DND-41 (cell line): Measurements from ENCODE around the gene ALPK3.

ENCODE experiments used
- ATAC-seq: fragments of 200-7000 bp; cut with Tn5 transposase; 3 replicates; pipeline ENCODE4 v1.9.1; 2021; ENCODE audit warnings: low read depth; ENCODE audit not compliant: insufficient read depth
- DNase-seq: peaks from one replicate; pipeline ENCODE4 v3.0.0-alpha.2; 2020
- H2AFZ ChIP-seq: 2 replicates; pipeline ENCODE4 v1.6.0; 2012; ENCODE audit warnings: low read depth, low read length
- H3K27ac ChIP-seq: 2 replicates; pipeline ENCODE4 v1.5.1; 2012; ENCODE audit warnings: low read length, inconsistent platforms
- H3K27me3 ChIP-seq: fragments of 200-600 bp; sonication (generic); 2 replicates; pipeline ENCODE4 v1.6.0; 2012; ENCODE audit warnings: low read length, mild to moderate bottlenecking, inconsistent platforms; ENCODE audit not compliant: insufficient read depth, poor library complexity
- H3K36me3 ChIP-seq: 2 replicates; pipeline ENCODE4 v1.5.1; 2012; ENCODE audit warnings: low read length, inconsistent platforms; ENCODE audit not compliant: insufficient read depth
- H3K4me1 ChIP-seq: 2 replicates; pipeline ENCODE4 v1.5.1; 2012; ENCODE audit warnings: mild to moderate bottlenecking, low read length; ENCODE audit not compliant: insufficient read depth
- H3K4me2 ChIP-seq: 2 replicates; pipeline ENCODE4 v1.6.0; 2012; ENCODE audit warnings: mild to moderate bottlenecking, moderate library complexity, low read length, inconsistent platforms; ENCODE audit not compliant: insufficient read depth
- H3K4me3 ChIP-seq, 2 experiments: fragments of 200-600 bp in 1 of 2; shearing (Covaris generic) in 1 of 2; 2 replicates each; pipeline ENCODE4 v1.5.1; 2012 to 2016; ENCODE audit warnings: inconsistent platforms in 2 of 2, low read length in 2 of 2, mild to moderate bottlenecking in 2 of 2, low read depth in 1 of 2, moderate library complexity in 1 of 2
- H3K79me2 ChIP-seq: 2 replicates; pipeline ENCODE4 v1.6.0; 2012; ENCODE audit warnings: low read length, inconsistent platforms; ENCODE audit not compliant: insufficient read depth
- H3K9ac ChIP-seq: 2 replicates; pipeline ENCODE4 v1.6.0; 2012; ENCODE audit warnings: low read depth, mild to moderate bottlenecking, inconsistent platforms, low read length, moderate library complexity
- H3K9me3 ChIP-seq: 2 replicates; pipeline ENCODE4 v1.5.1; 2012; ENCODE audit warnings: low read length, moderate library complexity, mild to moderate bottlenecking, inconsistent platforms; ENCODE audit not compliant: insufficient read depth, severe bottlenecking
- H4K20me1 ChIP-seq: 2 replicates; pipeline ENCODE4 v1.6.0; 2012; ENCODE audit warnings: low read length; ENCODE audit not compliant: insufficient read depth
- EZH2 ChIP-seq: IDR thresholded peaks from 3 replicates; pipeline ENCODE4 v1.6.1; 2012; ENCODE audit warnings: borderline replicate concordance, low read depth, mild to moderate bottlenecking, moderate library complexity, low read length, inconsistent platforms; ENCODE audit not compliant: severe bottlenecking
- TF ChIP-seq, protein P1 (sequence below): IDR thresholded peaks from 2 replicates; pipeline ENCODE4 v1.5.1; 2012; ENCODE audit warnings: borderline replicate concordance, low read length, moderate library complexity, mild to moderate bottlenecking; ENCODE audit not compliant: poor library complexity, severe bottlenecking; ENCODE audit errors: extremely low read depth

The ALPK3 gene

GRCh38 chr15:84878504-84878903, 61.3 kb downstream of the ALPK3 start:
- no peak overlapping the region for H3K27ac ChIP-seq
- H3K9me3 ChIP-seq, result no peaks in the 10 kb centered on the region
- H3K79me2 ChIP-seq, result no peaks in the 10 kb centered on the region
- H3K4me3 ChIP-seq, result no peak overlapping the region
- H3K4me1 ChIP-seq, result no peaks in the 10 kb centered on the region
- no peaks in the 10 kb centered on the region for H3K27me3 ChIP-seq
- H3K36me3 ChIP-seq, result no peaks in the 10 kb centered on the region
- H4K20me1 ChIP-seq, result 0 out of 2 replicates have a peak, but pooled peaks cover 4% of the 10 kb centered on the region
- no peak overlapping the region for H2AFZ ChIP-seq
- DNase-seq, result peak; percentile 52
- no peak overlapping the region for H3K4me2 ChIP-seq
- TF ChIP-seq, protein P1, sequence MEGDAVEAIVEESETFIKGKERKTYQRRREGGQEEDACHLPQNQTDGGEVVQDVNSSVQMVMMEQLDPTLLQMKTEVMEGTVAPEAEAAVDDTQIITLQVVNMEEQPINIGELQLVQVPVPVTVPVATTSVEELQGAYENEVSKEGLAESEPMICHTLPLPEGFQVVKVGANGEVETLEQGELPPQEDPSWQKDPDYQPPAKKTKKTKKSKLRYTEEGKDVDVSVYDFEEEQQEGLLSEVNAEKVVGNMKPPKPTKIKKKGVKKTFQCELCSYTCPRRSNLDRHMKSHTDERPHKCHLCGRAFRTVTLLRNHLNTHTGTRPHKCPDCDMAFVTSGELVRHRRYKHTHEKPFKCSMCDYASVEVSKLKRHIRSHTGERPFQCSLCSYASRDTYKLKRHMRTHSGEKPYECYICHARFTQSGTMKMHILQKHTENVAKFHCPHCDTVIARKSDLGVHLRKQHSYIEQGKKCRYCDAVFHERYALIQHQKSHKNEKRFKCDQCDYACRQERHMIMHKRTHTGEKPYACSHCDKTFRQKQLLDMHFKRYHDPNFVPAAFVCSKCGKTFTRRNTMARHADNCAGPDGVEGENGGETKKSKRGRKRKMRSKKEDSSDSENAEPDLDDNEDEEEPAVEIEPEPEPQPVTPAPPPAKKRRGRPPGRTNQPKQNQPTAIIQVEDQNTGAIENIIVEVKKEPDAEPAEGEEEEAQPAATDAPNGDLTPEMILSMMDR, result peak; percentile 63
- no peak for TF ChIP-seq EZH2
- H3K9ac ChIP-seq, result no peak overlapping the region
- ATAC-seq, result peak; percentile 56; the same call in 1 of the 3 replicates

DNA sequence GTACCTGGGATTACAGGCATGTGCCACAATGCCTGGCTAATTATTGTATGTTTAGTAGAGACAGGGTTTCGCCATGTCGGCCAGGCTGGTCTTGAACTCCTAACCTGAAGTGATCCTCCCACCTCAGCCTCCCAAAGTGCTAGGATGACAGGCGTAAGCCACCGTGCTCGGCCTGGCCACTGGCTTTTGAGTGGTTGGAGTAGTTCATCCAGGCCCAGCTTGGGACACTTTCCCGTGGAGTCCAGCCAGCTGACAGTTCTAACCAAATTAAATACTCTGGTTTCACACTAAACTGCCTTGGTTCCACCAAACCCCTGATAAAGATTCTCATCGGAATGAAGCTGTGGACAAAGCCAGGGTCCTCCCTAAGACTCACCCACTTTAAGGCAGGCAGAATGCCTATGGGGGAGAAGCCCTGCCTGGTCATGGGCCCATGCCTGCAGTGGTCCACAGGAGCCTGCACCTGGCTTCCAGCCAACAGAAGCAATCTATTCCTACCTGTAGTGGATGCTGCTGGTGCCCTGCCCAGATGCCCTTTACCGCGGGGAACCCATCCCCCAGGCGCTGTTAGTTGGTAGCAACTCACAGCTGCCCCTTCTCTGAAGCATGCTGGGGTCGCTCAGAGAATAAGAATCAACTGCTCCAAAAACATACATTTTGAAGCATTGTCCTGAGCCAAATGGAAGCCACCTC, 62.1 kb downstream of the ALPK3 start:
- ATAC-seq, result no peak
- no peaks in the 10 kb centered on the region for H3K4me1 ChIP-seq
- H3K4me3 ChIP-seq, result no peak overlapping the region
- TF ChIP-seq, protein P1, result no peak
- no peak for TF ChIP-seq EZH2
- no peak overlapping the region for H3K9ac ChIP-seq
- H3K27ac ChIP-seq, result no peak overlapping the region
- H3K36me3 ChIP-seq, result no peaks in the 10 kb centered on the region
- H4K20me1 ChIP-seq, result 0 out of 2 replicates have a peak, but pooled peaks cover 4% of the 10 kb centered on the region
- H3K79me2 ChIP-seq, result no peaks in the 10 kb centered on the region
- no peak for DNase-seq
- no peaks in the 10 kb centered on the region for H3K27me3 ChIP-seq
- H2AFZ ChIP-seq, result no peak overlapping the region
- H3K4me2 ChIP-seq, result no peak overlapping the region
- no peaks in the 10 kb centered on the region for H3K9me3 ChIP-seq

DNA sequence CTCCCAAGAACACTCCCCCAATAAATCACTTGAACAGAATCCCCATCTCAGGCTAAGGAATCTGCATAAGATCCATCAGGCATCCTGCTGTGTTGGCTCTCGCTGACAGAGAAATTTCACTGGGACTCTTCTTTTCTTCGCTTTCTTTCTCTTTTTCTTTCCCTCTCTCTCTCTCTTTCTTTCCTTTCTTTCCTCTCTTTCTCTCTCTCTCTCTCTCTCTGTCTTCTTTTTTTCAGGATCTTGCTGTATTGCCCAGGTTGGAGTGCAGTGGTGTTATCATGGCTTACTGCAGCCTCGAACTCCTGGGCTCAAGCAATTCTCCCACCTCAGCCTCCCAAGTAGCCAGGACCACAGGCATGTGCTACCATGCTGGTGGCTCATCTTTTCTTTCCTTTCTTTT, 62.9 kb downstream of the ALPK3 start:
- DNase-seq (no peak), ATAC-seq (no peak)
- no peak overlapping the region for H3K4me2 ChIP-seq
- no peaks in the 10 kb centered on the region for H3K4me1 ChIP-seq
- no peak overlapping the region for H3K27ac ChIP-seq
- H3K79me2 ChIP-seq, result no peaks in the 10 kb centered on the region
- H4K20me1 ChIP-seq, result 0 out of 2 replicates have a peak, but pooled peaks cover 4% of the 10 kb centered on the region
- H2AFZ ChIP-seq, result no peak overlapping the region
- TF ChIP-seq, protein P1, result no peak
- no peak for TF ChIP-seq EZH2
- no peaks in the 10 kb centered on the region for H3K27me3 ChIP-seq
- no peaks in the 10 kb centered on the region for H3K36me3 ChIP-seq
- no peak overlapping the region for H3K4me3 ChIP-seq
- no peak overlapping the region for H3K9ac ChIP-seq
- no peaks in the 10 kb centered on the region for H3K9me3 ChIP-seq
